GM23338 (cell line): ENCODE data around the gene SLCO4C1. TPM values are rescaled to one million over a fixed set of nuclear protein-coding genes. Genes with fewer than 3 reads are reported as not detected.

Experiments
- ATAC-seq: fragments of 200-7000 bp; cut with Tn5 transposase; 3 replicates; pipeline ENCODE4 v1.9.1; 2020
- DNase-seq: peaks from one replicate; pipeline ENCODE4 v3.0.0-alpha.2; 2015; ENCODE audit warnings: low spot score
- H2AFZ ChIP-seq: fragments of 200-600 bp; sonication (generic); 2 replicates; pipeline ENCODE4 v1.8.0; 2016; ENCODE audit warnings: antibody characterized with exemption, mild to moderate bottlenecking, moderate library complexity
- H3F3A ChIP-seq: fragments of 200-600 bp; sonication (generic); replicated peaks from 2 replicates; pipeline ENCODE4 v1.8.0; 2017; ENCODE audit warnings: antibody characterized with exemption, mixed run types, low read depth
- H3K27ac ChIP-seq: fragments of 200-600 bp; sonication (generic); 2 replicates; pipeline ENCODE4 v1.6.1; 2016; ENCODE audit warnings: low read depth
- H3K27me3 ChIP-seq: fragments of 200-600 bp; sonication (generic); 2 replicates; pipeline ENCODE4 v1.8.0; 2016; ENCODE audit warnings: mild to moderate bottlenecking, mixed run types, moderate library complexity; ENCODE audit not compliant: insufficient read depth
- H3K36me3 ChIP-seq: fragments of 200-600 bp; sonication (generic); 2 replicates; pipeline ENCODE4 v1.8.0; 2016; ENCODE audit warnings: mild to moderate bottlenecking; ENCODE audit not compliant: insufficient read depth
- H3K4me1 ChIP-seq: fragments of 200-600 bp; sonication (generic); 2 replicates; pipeline ENCODE4 v1.8.0; 2016; ENCODE audit warnings: mild to moderate bottlenecking, moderate library complexity; ENCODE audit not compliant: insufficient read depth
- H3K4me2 ChIP-seq: fragments of 200-600 bp; sonication (generic); 2 replicates; pipeline ENCODE4 v1.7.1; 2017; ENCODE audit warnings: mixed run types
- H3K4me3 ChIP-seq: fragments of 200-600 bp; sonication (generic); 2 replicates; pipeline ENCODE4 v1.6.1; 2016; ENCODE audit warnings: mixed run types
- H3K79me2 ChIP-seq: fragments of 200-600 bp; sonication (generic); replicated peaks from 2 replicates; pipeline ENCODE4 v1.8.0; 2017; ENCODE audit warnings: mild to moderate bottlenecking; ENCODE audit not compliant: insufficient read depth
- H3K9me2 ChIP-seq: fragments of 200-600 bp; sonication (generic); 2 replicates; pipeline ENCODE4 v1.8.0; 2017; ENCODE audit not compliant: insufficient read depth
- H4K20me1 ChIP-seq: fragments of 200-600 bp; sonication (generic); replicated peaks from 2 replicates; pipeline ENCODE4 v1.8.0; 2017; ENCODE audit warnings: mild to moderate bottlenecking; ENCODE audit not compliant: insufficient read depth
- H3K27ac Mint-ChIP-seq: 2 replicates; pipeline ENCODE4 v1.8.0; 2020; ENCODE audit warnings: inconsistent platforms, mild to moderate bottlenecking, moderate library complexity, mixed read lengths
- H3K27me3 Mint-ChIP-seq: 3 replicates; pipeline ENCODE4 v1.8.0; 2022; ENCODE audit warnings: low read depth, mild to moderate bottlenecking, moderate library complexity, mixed read lengths, inconsistent platforms; ENCODE audit not compliant: insufficient read depth, poor library complexity
- H3K36me3 Mint-ChIP-seq: 3 replicates; pipeline ENCODE4 v1.8.0; 2021; ENCODE audit warnings: low read depth, mild to moderate bottlenecking, inconsistent platforms, moderate library complexity, mixed read lengths
- H3K4me1 Mint-ChIP-seq: 3 replicates; pipeline ENCODE4 v1.8.0; 2020; ENCODE audit warnings: mild to moderate bottlenecking, inconsistent platforms, mixed read lengths
- H3K4me3 Mint-ChIP-seq: 3 replicates; pipeline ENCODE4 v1.8.0; 2021; ENCODE audit warnings: moderate library complexity, mild to moderate bottlenecking, inconsistent platforms, mixed read lengths
- H3K9me3 Mint-ChIP-seq: 3 replicates; pipeline ENCODE4 v1.8.0; 2020; ENCODE audit warnings: moderate library complexity, mild to moderate bottlenecking, inconsistent platforms, mixed read lengths
- CREB1 ChIP-seq: fragments of 250-450 bp; sonication (Bioruptor Pico); IDR thresholded peaks from 2 replicates; pipeline ENCODE4 v1.5.0; 2020; ENCODE audit warnings: low read depth, mild to moderate bottlenecking, moderate library complexity
- CTCF ChIP-seq, 2 experiments: fragments of 200-600 bp in 1 of 2; sonication (generic) in 1 of 2; conservative IDR thresholded peaks; 2 replicates each; pipeline versions ENCODE4 v1.5.1 to v1.6.1; 2016 to 2017; ENCODE audit warnings: antibody characterized with exemption in 2 of 2, low read depth in 2 of 2, mild to moderate bottlenecking in 2 of 2, moderate library complexity in 1 of 2
- ETS1 ChIP-seq: IDR thresholded peaks from 2 replicates; pipeline ENCODE4 v1.6.1; 2016; ENCODE audit warnings: antibody characterized with exemption
- EZH2 ChIP-seq: fragments of 200-600 bp; sonication (generic); IDR thresholded peaks from one replicate; pipeline ENCODE4 v1.8.0; 2017; ENCODE audit warnings: antibody characterized with exemption, mild to moderate bottlenecking, low read depth; ENCODE audit not compliant: unreplicated experiment
- EZH2phosphoT487 ChIP-seq: fragments of 200-600 bp; sonication (generic); IDR thresholded peaks from one replicate; pipeline ENCODE4 v1.8.1; 2018; ENCODE audit warnings: antibody characterized with exemption; ENCODE audit not compliant: unreplicated experiment
- JUNB ChIP-seq: IDR thresholded peaks from one replicate; pipeline ENCODE4 v1.6.1; 2016; ENCODE audit warnings: antibody characterized with exemption; ENCODE audit not compliant: unreplicated experiment
- NANOG ChIP-seq: IDR thresholded peaks from 2 replicates; pipeline ENCODE4 v1.6.1; 2016; ENCODE audit warnings: antibody characterized with exemption, borderline replicate concordance
- POLR2AphosphoS5 ChIP-seq: IDR thresholded peaks from 2 replicates; pipeline ENCODE4 v1.6.1; 2016; ENCODE audit warnings: antibody characterized with exemption, low read depth
- REST ChIP-seq: IDR thresholded peaks from one replicate; pipeline ENCODE4 v1.6.1; 2018; ENCODE audit warnings: antibody characterized with exemption; ENCODE audit not compliant: unreplicated experiment
- STAT1 ChIP-seq: IDR thresholded peaks from one replicate; pipeline ENCODE4 v1.6.1; 2016; ENCODE audit warnings: antibody characterized with exemption; ENCODE audit not compliant: unreplicated experiment
- ZNF114 ChIP-seq: fragments of 250-450 bp; sonication (Bioruptor Pico); IDR thresholded peaks from 2 replicates; pipeline ENCODE4 v1.5.0; 2020; ENCODE audit warnings: mild to moderate bottlenecking, moderate library complexity
- ZNF331 ChIP-seq: fragments of 250-450 bp; sonication (Bioruptor Pico); IDR thresholded peaks from 2 replicates; pipeline ENCODE4 v1.5.0; 2020; ENCODE audit warnings: low read depth, mild to moderate bottlenecking, moderate library complexity
- ZNF462 ChIP-seq: fragments of 250-450 bp; sonication (Bioruptor Pico); IDR thresholded peaks from 2 replicates; pipeline ENCODE4 v1.5.0; 2020; ENCODE audit warnings: mild to moderate bottlenecking, moderate library complexity
- polyA plus RNA-seq: library from polyadenylated mRNA; unstranded; fragments of >200 nt; fragmentation: Nextera tagmentation; extraction: Ambion mirVana; gene quantifications from 2 replicates; pipeline ENCODE4 v1.2.1, GENCODE V29; 2016
- total RNA-seq: library from RNA; depleted of rRNA; stranded (reverse); fragments of >200 nt; shearing (Covaris generic); gene quantifications from 2 replicates; pipeline ENCODE4 v1.2.3, GENCODE V29; 2014

Gene SLCO4C1
- total and polyA plus RNA-seq, 2 experiments from 2014 or later: 2.4 to 6.7 TPM

GRCh38 chr5:102324714-102325113 lies 28.6 kb upstream of the SLCO4C1 start:
- Mint-ChIP-seq H3K27me3 (peaks cover 2% of the 10 kb centered on the region), H3K36me3 (no peaks in the 10 kb centered on the region), H3K27ac (no peak overlapping the region), H3K9me3 (0 out of 3 replicates have a peak, but pooled peaks cover 1% of the 10 kb centered on the region), H3K4me3 (no peak overlapping the region), H3K4me1 (no peaks in the 10 kb centered on the region)
- DNase-seq: no peak
- H3K27me3 ChIP-seq: no peaks in the 10 kb centered on the region
- no peaks in the 10 kb centered on the region for H3K9me2 ChIP-seq
- no peaks in the 10 kb centered on the region for H3F3A ChIP-seq
- H3K27ac ChIP-seq: no peak overlapping the region
- H3K36me3 ChIP-seq: no peaks in the 10 kb centered on the region
- no peak overlapping the region for H3K4me3 ChIP-seq
- no peaks in the 10 kb centered on the region for H3K4me1 ChIP-seq
- no peaks in the 10 kb centered on the region for H4K20me1 ChIP-seq
- TF ChIP-seq ZNF114 (CRISPR knock-in tag) (no peak), STAT1 (no peak), CTCF (conservative IDR thresholded peaks at IDR 0.05; ENCODE audit: low read depth in 2 of 2) (no peak), ZNF331 (CRISPR knock-in tag) (no peak), REST (no peak), EZH2 (no peak), ETS1 (no peak), POLR2AphosphoS5 (no peak), ZNF462 (no peak), EZH2phosphoT487 (no peak), NANOG (no peak), JUNB (no peak), CREB1 (no peak)
- H3K4me2 ChIP-seq: no peak overlapping the region
- ATAC-seq: no peak
- H3K79me2 ChIP-seq: no peaks in the 10 kb centered on the region
- H2AFZ ChIP-seq: no peak overlapping the region
